Measurements from ENCODE around the gene NRP1.

The NRP1 gene

DNA sequence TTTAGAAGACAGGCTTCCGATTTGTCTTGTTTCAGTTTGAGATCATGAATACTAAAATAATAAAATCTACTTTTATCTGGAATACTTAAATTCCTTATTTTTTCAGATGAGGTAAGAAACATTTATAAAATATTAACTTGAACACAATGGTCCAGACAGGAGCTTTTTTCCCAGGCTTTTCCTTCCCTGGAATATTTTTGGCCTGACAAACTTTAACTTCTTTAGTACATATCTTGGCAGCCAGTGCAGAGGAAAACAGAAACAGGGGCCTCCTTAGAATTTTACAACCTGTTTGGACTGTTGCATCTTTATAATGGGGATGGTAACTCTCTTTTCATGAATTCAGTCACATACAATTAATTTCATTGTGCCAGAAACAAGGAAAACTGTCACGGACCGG lies 41.4 kb downstream of the NRP1 start:
- no peak for DNase-seq

GRCh38 chr10:33291053-33291592 lies 43.3 kb downstream of the NRP1 start:
- no peak for DNase-seq

- peak in 1 of 58 donors; percentile 5 for DNase-seq
Measured at GRCh38 chr10:33290321-33291052, 44.0 kb downstream of the NRP1 start.

DNA sequence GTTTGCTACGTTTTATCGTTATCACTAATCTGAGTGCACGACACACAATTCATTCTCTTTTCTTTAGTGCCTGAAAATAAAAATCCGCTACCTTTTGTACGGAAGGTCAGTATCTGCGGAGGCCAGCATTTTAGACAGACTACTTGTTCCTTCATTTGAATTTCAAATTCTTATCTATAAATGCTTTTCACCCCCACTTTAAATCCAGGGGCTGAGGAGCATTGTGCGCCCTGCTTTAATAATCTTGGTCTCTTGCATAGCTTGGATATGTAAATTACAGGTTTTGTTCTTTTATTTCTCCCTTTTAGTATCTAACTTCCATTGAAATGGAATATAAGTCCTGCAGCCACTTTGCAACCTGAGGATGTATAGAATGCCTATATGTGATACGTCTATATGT lies 44.7 kb downstream of the NRP1 start:
- no peak for DNase-seq

- peak in 4 of 58 donors; percentile 3 to 38 (median 7) for DNase-seq
Measured at GRCh38 chr10:33288127-33288526, 46.3 kb downstream of the NRP1 start.

DNA sequence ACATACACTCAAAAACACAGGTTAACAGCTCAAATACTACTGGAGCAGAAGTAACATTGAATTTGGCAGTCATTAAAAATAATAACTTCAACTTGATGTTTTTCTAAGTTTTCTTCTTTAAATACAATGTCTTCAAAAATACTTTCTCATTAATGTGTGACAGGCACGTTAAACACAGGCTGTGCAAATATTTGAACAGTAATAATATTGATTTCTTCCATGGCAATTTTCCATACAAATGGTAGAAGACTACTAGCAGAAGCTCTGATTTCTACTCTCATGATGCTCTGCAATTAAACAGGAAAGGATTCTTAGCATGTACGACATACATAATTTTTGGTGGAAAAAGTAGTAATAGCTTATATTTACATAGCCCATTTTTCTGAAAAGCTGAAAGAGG lies 47.4 kb downstream of the NRP1 start:
- DNase-seq = no peak

DNA sequence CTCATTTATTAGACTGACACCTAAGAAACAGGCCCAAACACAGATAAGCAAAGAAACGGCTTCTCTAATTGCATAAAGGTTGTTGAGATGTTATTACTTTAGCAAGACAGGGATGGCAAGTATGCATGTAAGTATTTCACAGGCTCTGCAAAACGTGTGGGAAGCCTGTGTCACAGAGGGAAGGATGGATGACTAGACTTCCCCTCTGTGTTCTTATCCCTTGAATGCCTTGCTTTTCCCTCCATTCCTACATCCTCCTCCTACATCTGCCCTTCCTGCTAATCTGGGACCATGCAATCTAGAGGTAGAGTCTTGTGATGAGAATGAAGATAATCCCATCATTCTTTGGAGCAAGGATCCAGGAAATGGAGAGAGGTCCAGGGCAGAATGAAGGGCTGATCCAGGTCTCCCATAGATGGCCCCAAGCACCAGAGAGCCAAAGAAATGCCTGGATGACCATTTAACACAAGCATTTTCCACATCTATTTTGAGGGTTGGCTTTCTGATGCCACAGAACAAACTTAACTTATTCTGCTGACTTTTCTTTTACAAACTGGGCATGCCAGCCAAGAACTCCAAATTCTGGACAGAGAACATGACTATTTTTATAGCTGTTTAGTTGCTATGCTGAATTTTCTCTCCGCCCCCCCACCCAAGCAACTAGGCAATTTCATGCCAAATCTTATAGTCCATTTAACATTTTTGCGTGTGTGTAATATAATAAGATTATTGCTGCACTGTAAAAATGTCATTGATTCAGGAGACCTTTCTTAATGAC lies 48.1 kb downstream of the NRP1 start:
- DNase-seq = peak in 3 of 58 donors; percentile 10 to 21 (median 12)

DNA sequence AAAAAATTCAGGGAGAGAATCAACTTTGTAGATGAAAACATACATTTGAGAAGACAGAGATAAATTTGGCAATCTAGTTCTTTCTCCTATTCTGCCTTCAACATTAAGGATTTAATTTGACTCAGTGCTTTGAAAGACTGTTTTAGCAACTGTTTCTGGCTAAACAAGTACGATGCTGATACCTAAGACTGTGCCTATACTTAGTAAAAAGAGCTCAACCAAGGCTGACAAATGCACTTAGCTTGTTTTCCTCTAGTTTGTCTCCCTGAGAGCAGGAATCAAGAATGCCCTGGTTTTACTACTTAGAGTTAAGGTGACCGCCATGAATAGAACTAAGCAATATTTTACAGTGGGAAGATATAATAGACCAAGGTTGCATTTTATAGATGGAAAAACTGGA lies 49.5 kb downstream of the NRP1 start:
- DNase-seq = no peak

DNA sequence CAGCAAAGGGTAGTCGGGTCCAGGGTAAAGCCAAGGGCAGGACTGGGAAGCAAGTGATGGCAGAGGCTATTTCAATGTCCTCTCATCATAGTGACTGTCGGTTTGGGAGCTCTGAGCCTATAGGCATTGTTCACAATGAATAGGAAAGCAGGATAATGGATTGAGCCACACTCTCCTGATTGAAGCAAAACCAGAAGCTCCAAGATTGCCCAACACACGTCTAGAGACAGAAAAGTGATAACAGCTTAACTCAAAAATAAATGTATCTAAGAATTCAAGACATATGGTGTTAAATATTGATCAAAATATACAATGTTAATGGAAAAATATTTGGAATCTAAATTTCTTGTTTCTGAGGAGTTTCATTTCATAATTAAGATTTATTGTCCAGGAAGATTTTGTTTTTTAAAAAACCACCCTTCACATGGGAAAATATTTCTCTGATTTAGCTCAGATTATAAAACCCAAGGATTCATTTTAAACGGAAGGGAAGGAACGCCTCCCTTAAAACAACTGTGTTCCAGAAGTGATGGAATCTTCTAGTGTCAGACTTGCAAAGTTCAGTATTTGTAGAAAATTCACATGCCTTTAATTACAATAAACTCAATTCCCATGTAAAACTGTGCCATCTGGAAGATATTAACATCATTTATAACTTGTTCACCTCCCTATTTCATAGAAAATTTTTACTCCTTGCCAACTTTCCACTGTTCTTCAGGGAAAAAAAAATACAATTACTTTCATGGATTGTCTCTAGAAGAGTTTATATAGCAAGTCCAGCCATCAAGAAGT lies 54.5 kb downstream of the NRP1 start:
- DNase-seq = no peak

GRCh38 chr10:33279276-33279675 lies 55.2 kb downstream of the NRP1 start:
- no peak for DNase-seq

GRCh38 chr10:33278198-33278597 lies 56.3 kb downstream of the NRP1 start:
- DNase-seq = no peak

DNA sequence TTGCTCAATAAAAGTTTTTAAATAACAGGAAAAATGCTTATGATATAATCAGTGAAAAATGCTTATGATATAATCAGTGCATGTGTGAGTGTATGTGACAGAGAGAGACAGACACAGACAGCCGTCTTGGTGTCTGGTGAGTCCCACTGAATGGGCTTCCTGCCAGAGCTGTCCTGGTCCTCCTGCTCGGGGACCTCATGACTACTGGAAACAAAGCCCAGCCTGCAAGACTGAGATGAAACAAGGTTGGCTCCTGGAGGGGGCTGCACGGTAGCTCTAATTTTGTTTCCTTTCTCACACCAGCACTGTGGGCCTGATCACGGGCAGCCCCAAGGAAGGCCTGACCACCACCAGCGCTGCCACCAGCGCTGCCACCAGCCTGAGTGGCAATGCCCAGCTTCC lies 57.3 kb downstream of the NRP1 start:
- peak in 10 of 58 donors; percentile 3 to 14 (median 8) for DNase-seq

DNA sequence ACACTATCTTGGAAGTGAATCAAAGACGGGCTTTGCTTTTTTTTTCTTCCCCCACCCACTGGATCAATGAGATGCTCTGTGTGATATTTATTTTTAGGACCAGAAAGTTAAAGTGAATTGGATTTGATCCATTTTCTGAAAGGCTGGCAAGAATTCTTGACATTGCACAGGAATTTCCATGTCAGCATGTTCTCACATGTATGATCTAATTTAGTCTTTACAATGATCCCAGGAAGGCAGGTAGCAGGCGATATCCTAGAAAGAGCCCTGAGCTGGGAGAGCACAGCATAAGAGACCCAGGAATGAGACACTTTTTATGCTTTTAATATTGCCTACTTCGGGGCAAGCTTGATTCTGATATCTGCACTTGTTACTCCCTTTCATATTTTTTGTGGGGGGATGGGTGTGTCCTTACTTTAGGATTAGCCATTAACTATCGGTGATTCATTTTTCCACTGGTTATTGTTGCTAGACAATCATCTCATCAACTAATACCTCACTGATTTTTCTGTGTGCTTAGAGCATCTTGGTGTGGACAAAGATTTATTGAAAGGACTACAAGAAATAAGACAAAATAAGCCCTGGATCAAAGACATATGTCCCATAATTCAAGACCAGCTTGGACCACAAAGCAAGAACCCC lies 58.1 kb downstream of the NRP1 start:
- DNase-seq = no peak

GRCh38 chr10:33274096-33274785 lies 60.2 kb downstream of the NRP1 start:
- no peak for DNase-seq

DNA sequence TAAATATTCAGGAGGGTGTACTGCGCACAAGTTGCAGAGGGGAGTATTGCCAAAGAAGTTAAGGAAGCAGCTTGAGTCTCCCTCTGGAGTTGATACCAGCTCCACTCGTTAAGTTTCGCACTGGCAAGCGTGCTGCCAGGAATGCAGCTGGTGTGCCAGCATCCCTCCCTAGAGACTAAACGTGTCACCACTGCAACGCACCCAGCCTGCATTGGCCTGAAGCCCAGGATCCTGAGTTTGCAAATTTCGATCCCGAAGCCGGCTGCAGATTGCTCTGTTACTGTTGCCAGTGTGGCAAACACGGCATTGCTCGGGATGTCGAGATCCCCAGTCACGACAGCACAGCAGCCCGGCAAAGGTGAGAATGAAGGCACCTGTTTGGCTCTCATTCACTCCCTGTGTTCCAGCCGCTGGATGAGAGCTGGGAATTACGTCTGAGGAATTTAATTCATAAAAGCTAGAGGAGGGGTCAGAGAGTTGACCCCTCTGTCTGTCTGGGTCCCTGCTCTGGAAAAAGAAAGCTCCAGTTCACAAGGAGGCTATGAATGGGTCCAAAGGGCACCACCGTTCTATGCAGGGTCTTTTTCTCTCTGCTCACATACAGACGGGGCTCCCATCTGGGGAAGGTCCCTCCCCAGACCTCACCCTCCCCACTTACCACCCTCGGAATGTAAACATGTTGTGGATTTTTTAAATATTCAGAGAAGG lies 61.0 kb downstream of the NRP1 start:
- DNase-seq = peak in 56 of 58 donors; percentile 16 to 93 (median 72)

DNA sequence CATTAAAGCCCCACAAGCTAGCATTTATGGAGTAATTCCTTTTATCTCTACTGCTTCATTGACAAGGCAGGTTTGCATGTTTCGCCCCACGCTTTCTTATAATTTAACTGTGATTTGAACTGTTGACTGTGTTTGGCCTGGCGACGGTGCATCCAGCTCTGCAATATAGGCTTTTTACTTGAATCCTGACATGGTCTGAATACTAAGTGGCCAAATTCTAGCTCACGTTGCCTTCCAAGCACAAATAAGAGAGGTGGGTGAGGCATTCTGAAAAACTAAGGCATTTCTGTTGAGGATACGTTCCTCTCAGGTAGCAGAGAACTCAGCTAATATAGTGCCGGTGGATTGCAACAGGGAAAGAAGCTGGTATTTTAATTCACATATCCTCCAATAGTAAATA lies 61.8 kb downstream of the NRP1 start:
- DNase-seq = no peak

GRCh38 chr10:33271969-33272583 lies 62.4 kb downstream of the NRP1 start:
- no peak for DNase-seq

DNA sequence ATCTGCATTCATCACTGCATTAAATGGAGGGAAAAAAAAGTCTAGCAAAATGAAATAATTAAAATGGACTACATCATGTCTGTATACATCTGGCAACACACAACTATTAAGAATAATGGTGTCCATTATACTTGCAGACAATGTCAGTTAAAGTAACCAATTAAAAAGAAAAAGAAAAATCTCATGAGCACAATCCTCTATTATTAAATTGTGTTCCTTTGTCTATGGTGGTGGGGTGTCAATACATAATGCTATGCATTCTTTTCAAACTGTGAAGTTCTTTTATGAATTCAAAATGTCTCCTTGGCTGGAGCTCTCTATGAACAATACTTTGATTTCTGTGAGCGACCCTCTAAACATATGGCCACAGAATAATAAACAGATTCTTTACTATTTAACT lies 63.5 kb downstream of the NRP1 start:
- DNase-seq = no peak

- DNase-seq = no peak
Measured at GRCh38 chr10:33267708-33268107, 66.8 kb downstream of the NRP1 start.

Measured in anterior cingulate cortex (tissue), 58 donors.